WTC11 (cell line): ENCODE measurements around the gene MPIG6B. TPM values are rescaled to one million over a fixed set of nuclear protein-coding genes. Genes with fewer than 3 reads are reported as not detected.

ENCODE experiments used
- ATAC-seq: fragments of 200-7000 bp; cut with Tn5 transposase; 2 replicates; pipeline ENCODE4 v1.10.0; 2021; ENCODE audit warnings: mild to moderate bottlenecking, moderate library complexity
- CTCF ChIA-PET: fragments of 300-600 bp; sonication (Branson Sonifier 250); formaldehyde crosslinking; loops from one replicate; lab custom pipeline; 2021; ENCODE audit warnings: antibody characterized with exemption; lab: Charles Lee
- POLR2A ChIA-PET: fragments of 350-600 bp; sonication (Branson Sonifier 250); formaldehyde crosslinking; loops from one replicate; lab custom pipeline; 2021; ENCODE audit warnings: antibody characterized with exemption; lab: Charles Lee
- DNase-seq: peaks from one replicate; pipeline ENCODE4 v3.0.0; 2021; ENCODE audit warnings: low spot score
- H3K27ac Mint-ChIP-seq: 2 replicates; pipeline ENCODE4 v1.8.0; 2021; ENCODE audit warnings: mixed read lengths
- H3K27me3 Mint-ChIP-seq: 2 replicates; pipeline ENCODE4 v1.8.0; 2021; ENCODE audit warnings: low read depth, mild to moderate bottlenecking, moderate library complexity, mixed read lengths
- H3K36me3 Mint-ChIP-seq: 2 replicates; pipeline ENCODE4 v1.8.0; 2021; ENCODE audit warnings: mixed read lengths
- H3K4me1 Mint-ChIP-seq: 2 replicates; pipeline ENCODE4 v1.8.0; 2022; ENCODE audit warnings: mixed read lengths
- H3K4me3 Mint-ChIP-seq: 2 replicates; pipeline ENCODE4 v1.8.0; 2021; ENCODE audit warnings: mild to moderate bottlenecking, moderate library complexity, mixed read lengths
- H3K9me3 Mint-ChIP-seq: 2 replicates; pipeline ENCODE4 v1.8.0; 2021; ENCODE audit warnings: mixed read lengths
- FOXJ3 ChIP-seq: sonication (generic); formaldehyde crosslinking; IDR thresholded peaks from 2 replicates; pipeline ENCODE4 v1.9.0; 2021; ENCODE audit warnings: missing genetic modification reagents, mild to moderate bottlenecking, borderline replicate concordance
- FOXK1 ChIP-seq: sonication (generic); formaldehyde crosslinking; IDR thresholded peaks from 2 replicates; pipeline ENCODE4 v1.8.0; 2022; ENCODE audit warnings: mild to moderate bottlenecking, moderate library complexity, missing genetic modification reagents
- FOXP1 ChIP-seq: sonication (generic); formaldehyde crosslinking; IDR thresholded peaks from 2 replicates; pipeline ENCODE4 v1.8.0; 2022; ENCODE audit warnings: missing genetic modification reagents, mild to moderate bottlenecking, moderate library complexity, borderline replicate concordance
- IRF2 ChIP-seq: sonication (generic); formaldehyde crosslinking; IDR thresholded peaks from 2 replicates; pipeline ENCODE4 v1.8.0; 2022; ENCODE audit warnings: low read depth, missing genetic modification reagents, borderline replicate concordance
- JAZF1 ChIP-seq: fragments of 250-450 bp; sonication (Bioruptor Pico); IDR thresholded peaks from 2 replicates; pipeline ENCODE4 v1.9.0; 2021; ENCODE audit warnings: moderate library complexity, mild to moderate bottlenecking, inconsistent platforms
- MXD4 ChIP-seq: fragments of 250-450 bp; sonication (Bioruptor Pico); IDR thresholded peaks from 2 replicates; pipeline ENCODE4 v1.8.0; 2021; ENCODE audit warnings: mild to moderate bottlenecking, moderate library complexity, borderline replicate concordance
- NFYB ChIP-seq: sonication (generic); formaldehyde crosslinking; conservative IDR thresholded peaks from 2 replicates; pipeline ENCODE4 v1.8.0; 2022; ENCODE audit warnings: low read depth, missing genetic modification reagents
- PRRX2 ChIP-seq: fragments of 250-450 bp; sonication (Bioruptor Pico); IDR thresholded peaks from 2 replicates; pipeline ENCODE4 v1.8.0; 2021; ENCODE audit warnings: mild to moderate bottlenecking
- RORB ChIP-seq: fragments of 250-450 bp; sonication (Bioruptor Pico); IDR thresholded peaks from 2 replicates; pipeline ENCODE4 v1.9.0; 2021; ENCODE audit warnings: mild to moderate bottlenecking
- SMAD3 ChIP-seq: sonication (generic); formaldehyde crosslinking; IDR thresholded peaks from 2 replicates; pipeline ENCODE4 v1.8.0; 2022; ENCODE audit warnings: missing genetic modification reagents, mild to moderate bottlenecking, borderline replicate concordance
- SOX15 ChIP-seq: fragments of 250-450 bp; sonication (Bioruptor Pico); IDR thresholded peaks from 2 replicates; pipeline ENCODE4 v1.9.0; 2021; ENCODE audit warnings: mild to moderate bottlenecking
- ZBTB21 ChIP-seq: sonication (generic); formaldehyde crosslinking; IDR thresholded peaks from 2 replicates; pipeline ENCODE4 v1.8.1; 2023; ENCODE audit warnings: mild to moderate bottlenecking, missing genetic modification reagents, borderline replicate concordance
- ZNF219 ChIP-seq: sonication (generic); formaldehyde crosslinking; IDR thresholded peaks from 2 replicates; pipeline ENCODE4 v1.8.0; 2023; ENCODE audit warnings: missing genetic modification reagents, mild to moderate bottlenecking, borderline replicate concordance
- ZNF317 ChIP-seq: sonication (generic); formaldehyde crosslinking; IDR thresholded peaks from 2 replicates; pipeline ENCODE4 v1.8.1; 2023; ENCODE audit warnings: low read depth, mild to moderate bottlenecking, moderate library complexity, missing genetic modification reagents, borderline replicate concordance
- ZNF416 ChIP-seq: fragments of 250-450 bp; sonication (Bioruptor Pico); IDR thresholded peaks from 2 replicates; pipeline ENCODE4 v1.9.0; 2021; ENCODE audit warnings: mild to moderate bottlenecking, inconsistent platforms
- total RNA-seq: library from RNA; stranded (reverse); gene quantifications from 3 replicates; pipeline ENCODE4 v1.2.3, GENCODE V29; 2021
- TF ChIP-seq, protein P1 (sequence below): sonication (generic); formaldehyde crosslinking; IDR thresholded peaks from 2 replicates; pipeline ENCODE4 v1.8.0; 2022; ENCODE audit warnings: mild to moderate bottlenecking, missing genetic modification reagents
- TF ChIP-seq, protein P2 (sequence below): sonication (generic); formaldehyde crosslinking; IDR thresholded peaks from 2 replicates; pipeline ENCODE4 v1.8.1; 2023; ENCODE audit warnings: mild to moderate bottlenecking, missing genetic modification reagents
- TF ChIP-seq, protein P3 (sequence below): sonication (generic); formaldehyde crosslinking; IDR thresholded peaks from 2 replicates; pipeline ENCODE4 v1.8.1; 2023; ENCODE audit warnings: mild to moderate bottlenecking, missing genetic modification reagents
- TF ChIP-seq, protein P4 (sequence below): sonication (generic); formaldehyde crosslinking; IDR thresholded peaks from 2 replicates; pipeline ENCODE4 v1.8.1; 2023; ENCODE audit warnings: mild to moderate bottlenecking, missing genetic modification reagents, borderline replicate concordance
- TF ChIP-seq, protein P5 (sequence below): sonication (generic); formaldehyde crosslinking; IDR thresholded peaks from 2 replicates; pipeline ENCODE4 v1.8.0; 2023; ENCODE audit warnings: missing genetic modification reagents

Gene MPIG6B
- total RNA-seq, 1 experiment from 2014 or later: 0.09 TPM

DNA sequence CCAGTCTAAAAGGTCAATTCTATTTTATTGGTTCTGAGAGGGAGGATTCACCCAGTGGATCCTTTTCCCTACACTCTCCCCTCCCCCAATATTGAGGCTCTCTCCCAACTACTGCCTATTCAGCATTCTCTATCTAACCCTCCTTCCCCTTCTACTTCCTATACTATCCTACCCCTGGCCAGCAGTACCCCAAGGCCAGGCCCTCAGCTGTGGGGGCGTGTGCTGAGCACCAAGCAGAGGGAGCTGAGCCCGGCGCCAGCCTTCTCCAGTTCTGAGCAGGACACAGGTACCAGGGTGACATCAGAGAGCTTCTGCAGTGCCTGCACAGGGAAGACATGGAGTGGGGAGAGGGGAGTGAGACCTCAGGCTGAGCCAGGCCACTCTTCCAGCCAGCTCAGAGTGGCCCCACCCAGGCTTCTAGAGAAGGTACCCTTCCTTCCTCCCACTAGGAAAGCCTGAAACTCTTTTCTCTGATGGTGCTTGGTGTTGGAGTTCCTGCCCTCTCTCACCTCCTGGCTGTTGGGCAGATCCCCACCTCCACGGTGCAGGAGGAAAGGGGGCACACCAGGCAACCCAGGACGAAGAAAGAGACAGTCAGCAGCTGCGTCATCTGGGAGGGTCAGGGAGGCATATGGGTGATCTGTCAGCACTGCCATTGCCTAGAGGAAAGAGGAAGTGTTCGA lies 4.0 kb downstream of the MPIG6B start:
- TF ChIP-seq FOXP1 (CRISPR knock-in tag) (no peak), SOX15 (CRISPR knock-in tag) (no peak), ZNF317 (no peak), NFYB (CRISPR knock-in tag) (no peak), FOXJ3 (no peak), ZNF416 (CRISPR knock-in tag) (no peak), IRF2 (CRISPR knock-in tag) (no peak), RORB (CRISPR knock-in tag) (no peak), ZBTB21 (no peak), SMAD3 (CRISPR knock-in tag) (no peak), FOXK1 (CRISPR knock-in tag) (no peak), PRRX2 (CRISPR knock-in tag) (no peak), JAZF1 (CRISPR knock-in tag) (no peak), ZNF219 (CRISPR knock-in tag) (no peak), MXD4 (CRISPR knock-in tag) (no peak)
- TF ChIP-seq, protein P1, sequence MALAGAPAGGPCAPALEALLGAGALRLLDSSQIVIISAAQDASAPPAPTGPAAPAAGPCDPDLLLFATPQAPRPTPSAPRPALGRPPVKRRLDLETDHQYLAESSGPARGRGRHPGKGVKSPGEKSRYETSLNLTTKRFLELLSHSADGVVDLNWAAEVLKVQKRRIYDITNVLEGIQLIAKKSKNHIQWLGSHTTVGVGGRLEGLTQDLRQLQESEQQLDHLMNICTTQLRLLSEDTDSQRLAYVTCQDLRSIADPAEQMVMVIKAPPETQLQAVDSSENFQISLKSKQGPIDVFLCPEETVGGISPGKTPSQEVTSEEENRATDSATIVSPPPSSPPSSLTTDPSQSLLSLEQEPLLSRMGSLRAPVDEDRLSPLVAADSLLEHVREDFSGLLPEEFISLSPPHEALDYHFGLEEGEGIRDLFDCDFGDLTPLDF (CRISPR knock-in tag): no peak
- TF ChIP-seq, protein P2, sequence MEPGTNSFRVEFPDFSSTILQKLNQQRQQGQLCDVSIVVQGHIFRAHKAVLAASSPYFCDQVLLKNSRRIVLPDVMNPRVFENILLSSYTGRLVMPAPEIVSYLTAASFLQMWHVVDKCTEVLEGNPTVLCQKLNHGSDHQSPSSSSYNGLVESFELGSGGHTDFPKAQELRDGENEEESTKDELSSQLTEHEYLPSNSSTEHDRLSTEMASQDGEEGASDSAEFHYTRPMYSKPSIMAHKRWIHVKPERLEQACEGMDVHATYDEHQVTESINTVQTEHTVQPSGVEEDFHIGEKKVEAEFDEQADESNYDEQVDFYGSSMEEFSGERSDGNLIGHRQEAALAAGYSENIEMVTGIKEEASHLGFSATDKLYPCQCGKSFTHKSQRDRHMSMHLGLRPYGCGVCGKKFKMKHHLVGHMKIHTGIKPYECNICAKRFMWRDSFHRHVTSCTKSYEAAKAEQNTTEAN (CRISPR knock-in tag): no peak
- TF ChIP-seq, protein P3, sequence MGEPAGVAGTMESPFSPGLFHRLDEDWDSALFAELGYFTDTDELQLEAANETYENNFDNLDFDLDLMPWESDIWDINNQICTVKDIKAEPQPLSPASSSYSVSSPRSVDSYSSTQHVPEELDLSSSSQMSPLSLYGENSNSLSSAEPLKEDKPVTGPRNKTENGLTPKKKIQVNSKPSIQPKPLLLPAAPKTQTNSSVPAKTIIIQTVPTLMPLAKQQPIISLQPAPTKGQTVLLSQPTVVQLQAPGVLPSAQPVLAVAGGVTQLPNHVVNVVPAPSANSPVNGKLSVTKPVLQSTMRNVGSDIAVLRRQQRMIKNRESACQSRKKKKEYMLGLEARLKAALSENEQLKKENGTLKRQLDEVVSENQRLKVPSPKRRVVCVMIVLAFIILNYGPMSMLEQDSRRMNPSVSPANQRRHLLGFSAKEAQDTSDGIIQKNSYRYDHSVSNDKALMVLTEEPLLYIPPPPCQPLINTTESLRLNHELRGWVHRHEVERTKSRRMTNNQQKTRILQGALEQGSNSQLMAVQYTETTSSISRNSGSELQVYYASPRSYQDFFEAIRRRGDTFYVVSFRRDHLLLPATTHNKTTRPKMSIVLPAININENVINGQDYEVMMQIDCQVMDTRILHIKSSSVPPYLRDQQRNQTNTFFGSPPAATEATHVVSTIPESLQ (CRISPR knock-in tag): no peak
- TF ChIP-seq, protein P4, sequence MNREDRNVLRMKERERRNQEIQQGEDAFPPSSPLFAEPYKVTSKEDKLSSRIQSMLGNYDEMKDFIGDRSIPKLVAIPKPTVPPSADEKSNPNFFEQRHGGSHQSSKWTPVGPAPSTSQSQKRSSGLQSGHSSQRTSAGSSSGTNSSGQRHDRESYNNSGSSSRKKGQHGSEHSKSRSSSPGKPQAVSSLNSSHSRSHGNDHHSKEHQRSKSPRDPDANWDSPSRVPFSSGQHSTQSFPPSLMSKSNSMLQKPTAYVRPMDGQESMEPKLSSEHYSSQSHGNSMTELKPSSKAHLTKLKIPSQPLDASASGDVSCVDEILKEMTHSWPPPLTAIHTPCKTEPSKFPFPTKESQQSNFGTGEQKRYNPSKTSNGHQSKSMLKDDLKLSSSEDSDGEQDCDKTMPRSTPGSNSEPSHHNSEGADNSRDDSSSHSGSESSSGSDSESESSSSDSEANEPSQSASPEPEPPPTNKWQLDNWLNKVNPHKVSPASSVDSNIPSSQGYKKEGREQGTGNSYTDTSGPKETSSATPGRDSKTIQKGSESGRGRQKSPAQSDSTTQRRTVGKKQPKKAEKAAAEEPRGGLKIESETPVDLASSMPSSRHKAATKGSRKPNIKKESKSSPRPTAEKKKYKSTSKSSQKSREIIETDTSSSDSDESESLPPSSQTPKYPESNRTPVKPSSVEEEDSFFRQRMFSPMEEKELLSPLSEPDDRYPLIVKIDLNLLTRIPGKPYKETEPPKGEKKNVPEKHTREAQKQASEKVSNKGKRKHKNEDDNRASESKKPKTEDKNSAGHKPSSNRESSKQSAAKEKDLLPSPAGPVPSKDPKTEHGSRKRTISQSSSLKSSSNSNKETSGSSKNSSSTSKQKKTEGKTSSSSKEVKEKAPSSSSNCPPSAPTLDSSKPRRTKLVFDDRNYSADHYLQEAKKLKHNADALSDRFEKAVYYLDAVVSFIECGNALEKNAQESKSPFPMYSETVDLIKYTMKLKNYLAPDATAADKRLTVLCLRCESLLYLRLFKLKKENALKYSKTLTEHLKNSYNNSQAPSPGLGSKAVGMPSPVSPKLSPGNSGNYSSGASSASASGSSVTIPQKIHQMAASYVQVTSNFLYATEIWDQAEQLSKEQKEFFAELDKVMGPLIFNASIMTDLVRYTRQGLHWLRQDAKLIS (CRISPR knock-in tag): no peak
- TF ChIP-seq, protein P5, sequence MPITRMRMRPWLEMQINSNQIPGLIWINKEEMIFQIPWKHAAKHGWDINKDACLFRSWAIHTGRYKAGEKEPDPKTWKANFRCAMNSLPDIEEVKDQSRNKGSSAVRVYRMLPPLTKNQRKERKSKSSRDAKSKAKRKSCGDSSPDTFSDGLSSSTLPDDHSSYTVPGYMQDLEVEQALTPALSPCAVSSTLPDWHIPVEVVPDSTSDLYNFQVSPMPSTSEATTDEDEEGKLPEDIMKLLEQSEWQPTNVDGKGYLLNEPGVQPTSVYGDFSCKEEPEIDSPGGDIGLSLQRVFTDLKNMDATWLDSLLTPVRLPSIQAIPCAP (CRISPR knock-in tag): no peak
- H3K36me3 Mint-ChIP-seq: peaks cover 21% of the 10 kb centered on the region
- CTCF ChIA-PET: interaction anchor here (0.9 to 4.0 kb wide), 2 partner anchors 43 to 103 kb away, joined by 8 to 66 read pairs; no protein-coding TSS in a partner anchor
- H3K27ac Mint-ChIP-seq: no peak overlapping the region
- H3K4me3 Mint-ChIP-seq: no peak overlapping the region
- no peak for DNase-seq
- peaks cover 16% of the 10 kb centered on the region for H3K4me1 Mint-ChIP-seq
- no peaks in the 10 kb centered on the region for H3K9me3 Mint-ChIP-seq
- H3K27me3 Mint-ChIP-seq: no peaks in the 10 kb centered on the region
- ATAC-seq: no peak
- POLR2A ChIA-PET: interaction anchor here (0.6 to 3.6 kb wide), 2 partner anchors 12 to 13 kb away, joined by 4 to 32 read pairs; partner anchors contain the start of gene MSH5
